ENCODE results near the gene GPR150. TPM values are rescaled to one million over a fixed set of nuclear protein-coding genes. Genes with fewer than 3 reads are reported as not detected.
"Not testable (repeated sequence)": the region's sequence is repeated elsewhere in the genome, so short reads cannot be mapped to it uniquely, and the experiment has no call there.

Gene GPR150
- polyA plus RNA-seq, 1 of the 3 experiments (the other 2 are of a cell fraction) = 0.07 TPM

DNA sequence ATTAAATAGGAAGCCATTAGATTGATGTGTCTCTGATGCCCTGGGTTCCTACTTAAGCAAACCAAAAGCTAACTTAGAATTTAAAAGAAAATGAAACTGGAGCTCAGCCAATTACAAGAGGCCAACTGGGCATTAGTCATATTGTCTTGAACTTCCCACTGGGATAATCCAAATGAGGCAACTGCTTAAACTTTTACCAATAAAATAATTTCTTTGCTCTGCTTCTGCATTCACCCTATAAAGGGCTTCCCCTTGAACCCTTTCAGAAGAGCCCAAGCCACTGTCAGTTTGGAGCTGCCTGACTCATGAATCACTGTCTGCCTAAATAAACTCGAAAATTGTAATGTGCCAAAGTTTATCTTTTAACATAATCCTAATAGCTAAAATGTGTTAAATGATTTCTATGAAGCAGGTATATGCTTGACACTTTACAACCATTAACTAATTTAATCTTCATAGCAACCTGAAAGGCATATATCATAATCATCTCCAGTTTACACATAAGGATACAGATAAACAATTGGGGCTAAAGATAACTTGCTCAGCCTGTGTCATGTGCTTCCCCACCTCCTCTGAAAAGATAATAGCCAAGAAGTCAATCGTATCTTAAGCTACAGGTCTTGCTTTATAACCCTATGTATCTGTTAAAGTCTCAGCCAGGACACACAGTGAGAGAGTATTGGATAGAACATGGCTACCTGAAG is 11.5 kb downstream of the GPR150 start:
- peak overlapping the region; percentile 73 for H2AFZ ChIP-seq (ENCODE audit: low read depth)
- 0 out of 2 replicates have a peak, but pooled peaks have one; percentile 34 for TF ChIP-seq NFIC (IDR thresholded peaks at IDR 0.05; ENCODE audit: borderline replicate concordance)
- no peak for TF ChIP-seq NRF1 (IDR thresholded peaks at IDR 0.05; ENCODE audit: low read depth, low read length)
- TF ChIP-seq, protein P1, sequence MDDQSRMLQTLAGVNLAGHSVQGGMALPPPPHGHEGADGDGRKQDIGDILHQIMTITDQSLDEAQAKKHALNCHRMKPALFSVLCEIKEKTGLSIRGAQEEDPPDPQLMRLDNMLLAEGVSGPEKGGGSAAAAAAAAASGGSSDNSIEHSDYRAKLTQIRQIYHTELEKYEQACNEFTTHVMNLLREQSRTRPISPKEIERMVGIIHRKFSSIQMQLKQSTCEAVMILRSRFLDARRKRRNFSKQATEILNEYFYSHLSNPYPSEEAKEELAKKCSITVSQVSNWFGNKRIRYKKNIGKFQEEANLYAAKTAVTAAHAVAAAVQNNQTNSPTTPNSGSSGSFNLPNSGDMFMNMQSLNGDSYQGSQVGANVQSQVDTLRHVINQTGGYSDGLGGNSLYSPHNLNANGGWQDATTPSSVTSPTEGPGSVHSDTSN (IDR thresholded peaks at IDR 0.05) = 0 out of 2 replicates have a peak, but pooled peaks have one; percentile 3
- H3K9ac ChIP-seq = no peak overlapping the region
- H3K4me1 ChIP-seq (ENCODE audit: control insufficient read depth in 1 of 2, insufficient read depth in 2 of 2, low read depth in 1 of 2, low read length in 1 of 2) = peaks cover 0 to 5% of the 10 kb centered on the region in 2 experiments; a peak in 1 of 4 replicates
- no peaks in the 10 kb centered on the region for H3F3A ChIP-seq (replicated peaks; ENCODE audit: insufficient read depth)
- H3K27me3 ChIP-seq (ENCODE audit: insufficient read depth) = no peaks in the 10 kb centered on the region
- ChIA-PET POLR2A (interaction anchor here (1.0 kb wide), 1 partner anchor 9 kb away, joined by 3 read pairs; no protein-coding TSS in a partner anchor), CTCF (interaction anchor here (1.1 to 2.4 kb wide), 4 partner anchors 9 to 33 kb away, joined by 3 to 14 read pairs (median 8); no protein-coding TSS in a partner anchor)
- no peaks in the 10 kb centered on the region for H3K9me2 ChIP-seq
- H3K9me3 ChIP-seq = no peaks in the 10 kb centered on the region
- no peak for DNase-seq
- no peaks in the 10 kb centered on the region for H3K36me3 ChIP-seq (replicated peaks in 1 of 2; ENCODE audit: control insufficient read depth in 1 of 2, insufficient read depth in 2 of 2, low read length in 1 of 2)
- 36% methylated on average over 2 of the region's 2 CpGs for WGBS (ENCODE audit: low lambda C conversion rate)
- H4K20me1 ChIP-seq (ENCODE audit: insufficient read depth) = no peaks in the 10 kb centered on the region
- H3K4me2 ChIP-seq = no peak overlapping the region
- H3K27ac ChIP-seq (ENCODE audit: low read depth in 2 of 2, low read length in 1 of 2) = peak overlapping the region in 1 of 2 experiments; percentile 39; a peak in 1 of 4 replicates
- H3K79me2 ChIP-seq (ENCODE audit: insufficient read depth) = no peaks in the 10 kb centered on the region
- H3K4me3 ChIP-seq (ENCODE audit: low read depth in 2 of 2, low read length in 1 of 2) = no peak overlapping the region

DNA sequence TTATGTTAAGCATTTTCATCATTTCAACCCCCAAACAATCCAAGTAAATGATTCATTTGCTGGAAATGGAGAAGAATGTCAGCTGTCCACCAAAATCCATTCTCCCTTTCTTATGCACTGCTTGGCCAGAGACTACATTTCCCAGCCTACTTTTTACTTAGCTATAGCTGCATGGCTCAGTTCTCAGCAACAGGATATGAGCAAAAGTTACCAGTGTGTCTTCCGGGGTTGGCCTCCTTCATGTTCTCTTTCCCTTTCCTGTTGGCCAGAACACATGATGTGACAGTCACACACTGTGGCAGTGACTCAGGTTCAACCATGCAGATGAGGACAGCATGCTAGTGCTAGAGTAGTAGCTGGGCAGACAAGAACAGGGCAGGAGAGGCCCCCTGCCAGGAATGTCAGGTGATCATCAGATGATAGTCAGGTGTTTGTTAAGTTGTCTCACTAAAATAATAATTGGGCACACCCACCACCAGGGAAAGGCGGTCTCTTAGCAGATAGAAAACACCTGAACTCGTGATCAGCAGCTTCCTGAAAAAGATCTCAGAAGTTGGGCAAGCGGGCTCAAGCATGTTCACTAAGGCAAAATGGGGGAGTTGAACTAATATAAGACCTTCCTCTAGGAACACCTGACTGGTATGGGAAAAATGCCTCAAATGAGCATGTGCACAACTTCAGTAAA is 12.2 kb downstream of the GPR150 start:
- H2AFZ ChIP-seq (ENCODE audit: low read depth) = peak overlapping the region; percentile 73
- H3K27ac ChIP-seq (ENCODE audit: low read depth in 2 of 2, low read length in 1 of 2) = peak overlapping the region in 1 of 2 experiments; percentile 39; a peak in 1 of 4 replicates
- no peaks in the 10 kb centered on the region for H3K9me3 ChIP-seq
- H3K4me1 ChIP-seq (ENCODE audit: control insufficient read depth in 1 of 2, insufficient read depth in 2 of 2, low read depth in 1 of 2, low read length in 1 of 2) = peaks cover 0 to 5% of the 10 kb centered on the region in 2 experiments; a peak in 1 of 4 replicates
- H3K79me2 ChIP-seq (ENCODE audit: insufficient read depth) = no peaks in the 10 kb centered on the region
- H4K20me1 ChIP-seq (ENCODE audit: insufficient read depth) = no peaks in the 10 kb centered on the region
- TF ChIP-seq SIN3A (IDR thresholded peaks at IDR 0.05; ENCODE audit: borderline replicate concordance, low read depth, low read length) = no peak
- TF ChIP-seq GABPA (IDR thresholded peaks at IDR 0.05; ENCODE audit: low read depth) = peak; percentile 60
- no peak for TF ChIP-seq CHD2 (IDR thresholded peaks at IDR 0.05; ENCODE audit: low read length, partially characterized antibody)
- no peak for TF ChIP-seq EP300 (IDR thresholded peaks at IDR 0.05; ENCODE audit: borderline replicate concordance in 1 of 2, low read depth in 1 of 2, low read length in 1 of 2)
- TF ChIP-seq, protein P1 (IDR thresholded peaks at IDR 0.05) = no peak
- TF ChIP-seq, protein P2, sequence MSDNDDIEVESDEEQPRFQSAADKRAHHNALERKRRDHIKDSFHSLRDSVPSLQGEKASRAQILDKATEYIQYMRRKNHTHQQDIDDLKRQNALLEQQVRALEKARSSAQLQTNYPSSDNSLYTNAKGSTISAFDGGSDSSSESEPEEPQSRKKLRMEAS (IDR thresholded peaks at IDR 0.05; ENCODE audit: low read depth) = no peak
- TF ChIP-seq, protein P3, sequence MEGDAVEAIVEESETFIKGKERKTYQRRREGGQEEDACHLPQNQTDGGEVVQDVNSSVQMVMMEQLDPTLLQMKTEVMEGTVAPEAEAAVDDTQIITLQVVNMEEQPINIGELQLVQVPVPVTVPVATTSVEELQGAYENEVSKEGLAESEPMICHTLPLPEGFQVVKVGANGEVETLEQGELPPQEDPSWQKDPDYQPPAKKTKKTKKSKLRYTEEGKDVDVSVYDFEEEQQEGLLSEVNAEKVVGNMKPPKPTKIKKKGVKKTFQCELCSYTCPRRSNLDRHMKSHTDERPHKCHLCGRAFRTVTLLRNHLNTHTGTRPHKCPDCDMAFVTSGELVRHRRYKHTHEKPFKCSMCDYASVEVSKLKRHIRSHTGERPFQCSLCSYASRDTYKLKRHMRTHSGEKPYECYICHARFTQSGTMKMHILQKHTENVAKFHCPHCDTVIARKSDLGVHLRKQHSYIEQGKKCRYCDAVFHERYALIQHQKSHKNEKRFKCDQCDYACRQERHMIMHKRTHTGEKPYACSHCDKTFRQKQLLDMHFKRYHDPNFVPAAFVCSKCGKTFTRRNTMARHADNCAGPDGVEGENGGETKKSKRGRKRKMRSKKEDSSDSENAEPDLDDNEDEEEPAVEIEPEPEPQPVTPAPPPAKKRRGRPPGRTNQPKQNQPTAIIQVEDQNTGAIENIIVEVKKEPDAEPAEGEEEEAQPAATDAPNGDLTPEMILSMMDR (IDR thresholded peaks at IDR 0.05) = no peak
- no peak overlapping the region for H3K4me2 ChIP-seq
- H3K27me3 ChIP-seq (ENCODE audit: insufficient read depth) = no peaks in the 10 kb centered on the region
- no peaks in the 10 kb centered on the region for H3K9me2 ChIP-seq
- no peak overlapping the region for H3K9ac ChIP-seq
- H3K4me3 ChIP-seq (ENCODE audit: low read depth in 2 of 2, low read length in 1 of 2) = no peak overlapping the region
- no peaks in the 10 kb centered on the region for H3F3A ChIP-seq (replicated peaks; ENCODE audit: insufficient read depth)
- CTCF ChIA-PET = interaction anchor here (1.1 to 2.4 kb wide), 3 partner anchors 10 to 32 kb away, joined by 7 to 14 read pairs (median 8); no protein-coding TSS in a partner anchor
- 86% methylated on average over 4 of the region's 4 CpGs for WGBS (ENCODE audit: low lambda C conversion rate)
- no peaks in the 10 kb centered on the region for H3K36me3 ChIP-seq (replicated peaks in 1 of 2; ENCODE audit: control insufficient read depth in 1 of 2, insufficient read depth in 2 of 2, low read length in 1 of 2)
- POLR2A ChIA-PET = interaction anchor here (1.0 kb wide), 1 partner anchor 10 kb away, joined by 3 read pairs; no protein-coding TSS in a partner anchor
- DNase-seq = no peak

DNA sequence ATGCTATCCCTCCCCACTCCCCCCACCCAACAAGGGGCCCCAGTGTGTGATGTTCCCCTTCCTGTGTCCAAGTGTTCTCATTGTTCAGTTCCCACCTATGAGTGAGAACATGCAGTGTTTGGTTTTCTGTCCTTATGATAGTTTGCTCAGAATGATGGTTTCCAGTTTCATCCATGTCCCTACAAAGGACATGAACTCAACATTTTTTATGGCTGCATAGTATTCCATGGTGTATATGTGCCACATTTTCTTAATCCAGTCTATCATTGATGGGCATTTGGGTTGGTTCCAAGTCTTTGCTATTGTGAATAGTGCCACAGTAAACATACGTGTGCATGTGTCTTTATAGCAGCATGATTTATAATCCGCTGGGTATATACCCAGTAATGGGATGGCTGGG is 13.1 kb downstream of the GPR150 start:
- H3K9ac ChIP-seq = not testable (repeated sequence)
- 80% methylated on average over 2 of the region's 2 CpGs for WGBS (ENCODE audit: low lambda C conversion rate)

More for the DNA sequence above, 13.1 kb downstream of the GPR150 start:
- H3K36me3 ChIP-seq (replicated peaks in 1 of 2; ENCODE audit: control insufficient read depth in 1 of 2, insufficient read depth in 2 of 2, low read length in 1 of 2); H3F3A ChIP-seq (replicated peaks; ENCODE audit: insufficient read depth); H4K20me1 ChIP-seq (ENCODE audit: insufficient read depth); H3K27me3 ChIP-seq (ENCODE audit: insufficient read depth); H3K27ac ChIP-seq (ENCODE audit: low read depth in 2 of 2, low read length in 1 of 2); POLR2A ChIA-PET; DNase-seq; H3K79me2 ChIP-seq (ENCODE audit: insufficient read depth); H3K4me1 ChIP-seq (ENCODE audit: control insufficient read depth in 1 of 2, insufficient read depth in 2 of 2, low read depth in 1 of 2, low read length in 1 of 2); H3K9me2 ChIP-seq; H3K9me3 ChIP-seq; CTCF ChIA-PET; H2AFZ ChIP-seq (ENCODE audit: low read depth); H3K4me2 ChIP-seq; H3K4me3 ChIP-seq (ENCODE audit: low read depth in 2 of 2, low read length in 1 of 2): not testable (repeated sequence)
